HepG2 (cell line): ENCODE results near the gene CAMSAP1. TPM values are rescaled to one million over a fixed set of nuclear protein-coding genes. Genes with fewer than 3 reads are reported as not detected.
"Not testable (repeated sequence)": the region's sequence is repeated elsewhere in the genome, so short reads cannot be mapped to it uniquely, and the experiment has no call there.

Source experiments
- ATAC-seq: fragments of 200-7000 bp; cut with Tn5 transposase; 3 replicates; pipeline ENCODE4 v1.9.1; 2020; ENCODE audit warnings: mild to moderate bottlenecking, moderate library complexity
- BruUV-seq: library from RNA; stranded (reverse); fragments of 400-500 nt; replicated peaks from 2 replicates; lab custom pipeline; 2021; lab: Mats Ljungman, UMichigan
- CTCF ChIA-PET: fragments of 300-600 bp; formaldehyde crosslinking; extraction: SDS; loops from one replicate; lab custom pipeline; 2021; ENCODE audit warnings: low total read pairs, inconsistent platforms, low intra/inter-chr PET ratio; lab: Yijun Ruan, JAX
- POLR2A ChIA-PET: fragments of 350-600 bp; sonication (Branson Sonifier 250); formaldehyde crosslinking; loops from one replicate; lab custom pipeline; 2020; ENCODE audit warnings: antibody characterized with exemption, inconsistent platforms; lab: Yijun Ruan, JAX
- DNase-seq: peaks from one replicate; pipeline ENCODE4 v3.0.0-alpha.2; 2015; ENCODE audit warnings: low spot score
- FAIRE-seq: peaks from 3 replicates; lab custom pipeline; 2011; peaks lifted over from hg19 to GRCh38; lab: Jason Lieb, UNC
- H2AFZ ChIP-seq: one replicate; pipeline ENCODE4 v1.6.1; 2011; ENCODE audit warnings: low read length, inconsistent platforms
- H3K27ac ChIP-seq: fragments of 300-600 bp; 3 replicates; pipeline ENCODE4 v1.8.0; 2011; ENCODE audit warnings: mixed run types, mild to moderate bottlenecking, mixed read lengths, low read length, inconsistent platforms; ENCODE audit not compliant: insufficient read depth; ENCODE audit errors: extremely low read length
- H3K27me3 ChIP-seq, 2 experiments: fragments of 200-600 bp in 1 of 2; 2 replicates in 1 of 2; 3 replicates in 1 of 2; pipeline versions ENCODE4 v1.6.0 to v1.8.0; 2011; ENCODE audit warnings: low read length in 2 of 2, mild to moderate bottlenecking in 2 of 2, moderate library complexity in 2 of 2, inconsistent platforms in 1 of 2; ENCODE audit not compliant: insufficient read depth in 2 of 2, control insufficient read depth in 1 of 2
- H3K36me3 ChIP-seq, 2 experiments: fragments of 200-600 bp in 1 of 2; replicated peaks in 1 of 2; 2 replicates in 1 of 2; 3 replicates in 1 of 2; pipeline versions ENCODE4 v1.5.1 to v1.8.0; 2011; ENCODE audit warnings: low read length in 2 of 2, inconsistent platforms in 1 of 2; ENCODE audit not compliant: insufficient read depth in 2 of 2, control insufficient read depth in 1 of 2
- H3K4me1 ChIP-seq: 2 replicates; pipeline ENCODE4 v1.5.1; 2012; ENCODE audit warnings: low read length, inconsistent platforms; ENCODE audit not compliant: insufficient read depth
- H3K4me2 ChIP-seq: 2 replicates; pipeline ENCODE4 v1.6.0; 2011; ENCODE audit warnings: low read depth, low read length, inconsistent platforms
- H3K4me3 ChIP-seq, 3 experiments: fragments of 200-600 bp in 1 of 3; sonication (generic), shearing (Covaris generic) in 1 of 3; replicated peaks in 1 of 3; 2 replicates each; pipeline ENCODE4 v1.5.1; 2011 to 2016; ENCODE audit warnings: low read length in 3 of 3, inconsistent platforms in 2 of 3, low read depth in 2 of 3, mild to moderate bottlenecking in 2 of 3, control low read depth in 1 of 3, mixed read lengths in 1 of 3; ENCODE audit not compliant: insufficient read depth in 1 of 3
- H3K79me2 ChIP-seq: one replicate; pipeline ENCODE4 v1.6.1; 2011; ENCODE audit warnings: low read length, inconsistent platforms; ENCODE audit not compliant: insufficient read depth
- H3K9ac ChIP-seq: 2 replicates; pipeline ENCODE4 v1.6.0; 2011; ENCODE audit warnings: mild to moderate bottlenecking, low read depth, low read length, inconsistent platforms; ENCODE audit not compliant: insufficient read depth
- H3K9me3 ChIP-seq: 2 replicates; pipeline ENCODE4 v1.5.1; 2012; ENCODE audit warnings: mild to moderate bottlenecking, low read length
- H4K20me1 ChIP-seq: 2 replicates; pipeline ENCODE4 v1.6.0; 2011; ENCODE audit warnings: inconsistent platforms, mild to moderate bottlenecking, low read length, moderate library complexity; ENCODE audit not compliant: insufficient read depth
- FIP1L1 ChIP-seq: fragments of 200-400 bp; formaldehyde crosslinking; IDR thresholded peaks from 2 replicates; pipeline ENCODE4 v1.6.1; 2018; ENCODE audit warnings: low read depth, mild to moderate bottlenecking, low read length, moderate library complexity, borderline replicate concordance; ENCODE audit not compliant: insufficient read depth
- KLF11 ChIP-seq: IDR thresholded peaks from 2 replicates; pipeline ENCODE4 v1.6.1; 2016; ENCODE audit warnings: missing compliant biosample characterization
- MXD4 ChIP-seq: IDR thresholded peaks from 2 replicates; pipeline ENCODE4 v1.6.1; 2016; ENCODE audit warnings: mild to moderate bottlenecking, missing biosample characterization, missing genetic modification reagents
- NCOA2 ChIP-seq: sonication (generic); formaldehyde crosslinking; IDR thresholded peaks from 2 replicates; pipeline ENCODE4 v1.8.0; 2022; ENCODE audit warnings: inconsistent platforms
- RBM39 ChIP-seq: fragments of 200-400 bp; formaldehyde crosslinking; IDR thresholded peaks from one replicate; pipeline ENCODE4 v1.6.1; 2018; ENCODE audit warnings: antibody characterized with exemption, mild to moderate bottlenecking, low read depth, low read length; ENCODE audit not compliant: poor library complexity, severe bottlenecking
- SOX6 ChIP-seq, 2 experiments: fragments of 450-650 bp in 1 of 2; sonication (generic) in 1 of 2; formaldehyde crosslinking in 1 of 2; IDR thresholded peaks; 2 replicates each; pipeline versions ENCODE4 v1.4.0 to v1.6.1; 2017 to 2020; ENCODE audit warnings: antibody characterized with exemption in 1 of 2, mild to moderate bottlenecking in 1 of 2, missing genetic modification reagents in 1 of 2
- TMF1 ChIP-seq: sonication (generic); formaldehyde crosslinking; IDR thresholded peaks from 2 replicates; pipeline ENCODE4 v1.8.1; 2022; ENCODE audit warnings: low read depth, missing genetic modification reagents
- ZNF749 ChIP-seq: sonication (generic); formaldehyde crosslinking; IDR thresholded peaks from 2 replicates; pipeline ENCODE4 v1.8.0; 2022; ENCODE audit warnings: mild to moderate bottlenecking, missing genetic modification reagents, moderate library complexity, borderline replicate concordance
- WGBS: methylation state at CpG from one replicate; pipeline ENCODE4 v1.1.6; 2017; ENCODE audit warnings: low lambda C conversion rate; 5-methylcytosine and 5-hydroxymethylcytosine counted together
- in situ Hi-C: cut with HindIII; loops from 2 replicates; pipeline ENCODE4 v1.10.0; 2017; ENCODE audit warnings: low pct_unique_long_range_greater_than_20kb; ENCODE audit not compliant: extremely low pct_ligation_motif_present
- intact Hi-C: fragments of 100-400 bp; cut with micrococcal nuclease; formaldehyde crosslinking; loops from one replicate; pipeline ENCODE4 v1.10.0; 2022; ENCODE audit not compliant: unreplicated experiment
- polyA plus RNA-seq, 8 experiments: library from polyadenylated mRNA; depleted of rRNA in 3 of 8; stranded (reverse) in 7 of 8; unstranded in 1 of 8; fragments of >200 nt; fragmentation: Illumina TruSeq in 4 of 8; extraction: Trizol in 4 of 8; gene quantifications; 2 replicates each; pipeline versions ENCODE4 v1.2.1 to v1.2.3, GENCODE V29; 2011 to 2016; ENCODE audit warnings: low read depth in 4 of 8, missing spikeins in 1 of 8, mixed read lengths in 1 of 8; ENCODE audit not compliant: insufficient read depth in 1 of 8
- total RNA-seq, 5 experiments: library from RNA; depleted of rRNA; stranded (reverse); fragments of >200 nt; fragmentation: Illumina TruSeq; extraction: Trizol; gene quantifications; 2 replicates each; pipeline ENCODE4 v1.2.3, GENCODE V29; 2016; ENCODE audit warnings: low read depth in 1 of 5
- TF ChIP-seq, protein P1 (sequence below): sonication (generic); formaldehyde crosslinking; IDR thresholded peaks from 2 replicates; pipeline ENCODE4 v1.8.0; 2022; ENCODE audit warnings: low read depth, missing genetic modification reagents
- TF ChIP-seq, protein P2 (sequence below): sonication (generic); formaldehyde crosslinking; conservative IDR thresholded peaks from 2 replicates; pipeline ENCODE4 v1.4.0; 2020; ENCODE audit warnings: missing genetic modification reagents
- TF ChIP-seq, protein P3 (sequence below): sonication (generic); formaldehyde crosslinking; IDR thresholded peaks from 2 replicates; pipeline ENCODE4 v1.4.0; 2020; ENCODE audit warnings: missing genetic modification reagents, borderline replicate concordance
- TF ChIP-seq, protein P4 (sequence below): sonication (generic); formaldehyde crosslinking; IDR thresholded peaks from 2 replicates; pipeline ENCODE4 v1.8.1; 2023; ENCODE audit warnings: missing genetic modification reagents, inconsistent platforms, borderline replicate concordance

CAMSAP1 gene
- total and polyA plus RNA-seq, 2 of the 13 experiments (the other 11 are each of a cell fraction or from before 2014, with no cell fraction given) = 3.8 to 12.4 TPM

DNA sequence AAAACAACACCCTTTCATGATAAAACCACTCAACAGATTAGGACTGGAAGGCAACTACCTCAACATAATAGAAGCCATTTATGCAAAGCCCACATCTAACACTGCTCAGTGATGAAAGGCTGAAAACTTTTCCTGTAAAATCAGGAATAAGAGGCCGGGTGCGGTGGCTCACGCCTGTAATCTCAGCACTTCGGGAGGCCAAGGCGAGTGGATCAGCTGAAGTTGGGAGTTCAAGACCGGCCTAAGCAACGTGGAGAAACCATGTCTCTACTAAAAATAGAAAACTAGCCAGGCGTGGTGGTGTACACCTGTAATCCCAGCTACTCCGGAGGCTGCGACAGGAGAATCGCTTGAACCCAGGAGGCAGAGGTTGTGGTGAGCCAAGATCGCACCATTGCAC is 8.9 kb upstream of the CAMSAP1 start:
- WGBS = 97% methylated on average over 12 of the region's 12 CpGs
- H3K4me3 ChIP-seq, ATAC-seq, H3K79me2 ChIP-seq, H3K9ac ChIP-seq, H3K4me2 ChIP-seq, H3K4me1 ChIP-seq, H4K20me1 ChIP-seq, H2AFZ ChIP-seq, DNase-seq, intact Hi-C loops, POLR2A ChIA-PET, H3K27me3 ChIP-seq, in situ Hi-C loops, BruUV-seq, FAIRE-seq, H3K27ac ChIP-seq, CTCF ChIA-PET: not testable (repeated sequence)
- peaks cover 4 to 18% of the 10 kb centered on the region in 2 experiments for H3K36me3 ChIP-seq
- H3K9me3 ChIP-seq = peaks cover 32% of the 10 kb centered on the region

DNA sequence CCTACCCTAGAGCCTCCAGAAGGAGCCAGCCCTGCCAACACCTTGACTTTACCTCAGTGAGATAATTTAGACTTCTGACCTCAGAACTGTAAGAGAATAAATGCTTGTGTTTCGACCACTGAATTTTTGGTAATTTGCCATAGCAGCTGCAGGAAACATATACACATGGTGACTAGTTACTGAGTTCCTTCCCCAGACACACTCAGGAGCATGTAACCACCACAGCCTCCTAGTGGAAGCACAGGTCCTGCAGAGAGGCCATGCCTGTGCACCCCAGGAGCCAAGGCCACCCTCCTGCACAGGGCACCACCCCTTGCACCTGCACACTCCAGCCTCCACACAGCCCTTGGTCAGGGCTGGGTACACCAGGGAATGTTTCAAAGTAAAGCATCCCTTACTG is 7.6 kb upstream of the CAMSAP1 start:
- Histone ChIP-seq H4K20me1 (no peaks in the 10 kb centered on the region), H3K27ac (no peak overlapping the region), H3K4me3 (no peak overlapping the region), H3K36me3 (peaks cover 5 to 27% of the 10 kb centered on the region in 2 experiments), H3K79me2 (peaks cover 3% of the 10 kb centered on the region), H3K4me1 (peaks cover 7% of the 10 kb centered on the region), H2AFZ (no peak overlapping the region), H3K27me3 (no peaks in the 10 kb centered on the region), H3K9ac (no peak overlapping the region), H3K4me2 (no peak overlapping the region), H3K9me3 (peaks cover 32% of the 10 kb centered on the region)
- in situ Hi-C loops = no loop called here
- POLR2A ChIA-PET = no interaction called here
- WGBS = 100% methylated on average over 1 of the region's 1 CpG
- ATAC-seq (peak; percentile 62), DNase-seq (no peak), FAIRE-seq (no peak)
- CTCF ChIA-PET = no interaction called here
- intact Hi-C loops = no loop called here
- BruUV-seq = no TSS peak
- no peak for TF ChIP-seq NCOA2 (CRISPR knock-in tag)
- TF ChIP-seq, protein P1, sequence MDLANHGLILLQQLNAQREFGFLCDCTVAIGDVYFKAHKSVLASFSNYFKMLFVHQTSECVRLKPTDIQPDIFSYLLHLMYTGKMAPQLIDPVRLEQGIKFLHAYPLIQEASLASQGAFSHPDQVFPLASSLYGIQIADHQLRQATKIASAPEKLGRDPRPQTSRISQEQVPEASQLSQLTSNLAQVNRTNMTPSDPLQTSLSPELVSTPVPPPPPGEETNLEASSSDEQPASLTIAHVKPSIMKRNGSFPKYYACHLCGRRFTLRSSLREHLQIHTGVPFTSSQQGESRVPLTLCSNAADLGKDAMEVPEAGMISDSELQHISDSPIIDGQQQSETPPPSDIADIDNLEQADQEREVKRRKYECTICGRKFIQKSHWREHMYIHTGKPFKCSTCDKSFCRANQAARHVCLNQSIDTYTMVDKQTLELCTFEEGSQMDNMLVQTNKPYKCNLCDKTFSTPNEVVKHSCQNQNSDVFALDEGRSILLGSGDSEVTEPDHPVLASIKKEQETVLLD (CRISPR knock-in tag) = no peak
- TF ChIP-seq KLF11 (CRISPR knock-in tag) = no peak
- TF ChIP-seq FIP1L1 = no peak
- no peak for TF ChIP-seq SOX6 (IDR thresholded peaks at IDR 0.05)
- no peak for TF ChIP-seq SOX6 (CRISPR knock-in tag; IDR thresholded peaks at IDR 0.05)
- TF ChIP-seq, protein P2, sequence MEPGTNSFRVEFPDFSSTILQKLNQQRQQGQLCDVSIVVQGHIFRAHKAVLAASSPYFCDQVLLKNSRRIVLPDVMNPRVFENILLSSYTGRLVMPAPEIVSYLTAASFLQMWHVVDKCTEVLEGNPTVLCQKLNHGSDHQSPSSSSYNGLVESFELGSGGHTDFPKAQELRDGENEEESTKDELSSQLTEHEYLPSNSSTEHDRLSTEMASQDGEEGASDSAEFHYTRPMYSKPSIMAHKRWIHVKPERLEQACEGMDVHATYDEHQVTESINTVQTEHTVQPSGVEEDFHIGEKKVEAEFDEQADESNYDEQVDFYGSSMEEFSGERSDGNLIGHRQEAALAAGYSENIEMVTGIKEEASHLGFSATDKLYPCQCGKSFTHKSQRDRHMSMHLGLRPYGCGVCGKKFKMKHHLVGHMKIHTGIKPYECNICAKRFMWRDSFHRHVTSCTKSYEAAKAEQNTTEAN (CRISPR knock-in tag) = no peak
- TF ChIP-seq, protein P3, sequence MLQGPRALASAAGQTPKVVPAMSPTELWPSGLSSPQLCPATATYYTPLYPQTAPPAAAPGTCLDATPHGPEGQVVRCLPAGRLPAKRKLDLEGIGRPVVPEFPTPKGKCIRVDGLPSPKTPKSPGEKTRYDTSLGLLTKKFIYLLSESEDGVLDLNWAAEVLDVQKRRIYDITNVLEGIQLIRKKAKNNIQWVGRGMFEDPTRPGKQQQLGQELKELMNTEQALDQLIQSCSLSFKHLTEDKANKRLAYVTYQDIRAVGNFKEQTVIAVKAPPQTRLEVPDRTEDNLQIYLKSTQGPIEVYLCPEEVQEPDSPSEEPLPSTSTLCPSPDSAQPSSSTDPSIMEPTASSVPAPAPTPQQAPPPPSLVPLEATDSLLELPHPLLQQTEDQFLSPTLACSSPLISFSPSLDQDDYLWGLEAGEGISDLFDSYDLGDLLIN = no peak
- no peak for TF ChIP-seq MXD4 (CRISPR knock-in tag)
- no peak for TF ChIP-seq ZNF749 (CRISPR knock-in tag)
- no peak for TF ChIP-seq TMF1 (CRISPR knock-in tag)
- no peak for TF ChIP-seq RBM39
- TF ChIP-seq, protein P4, sequence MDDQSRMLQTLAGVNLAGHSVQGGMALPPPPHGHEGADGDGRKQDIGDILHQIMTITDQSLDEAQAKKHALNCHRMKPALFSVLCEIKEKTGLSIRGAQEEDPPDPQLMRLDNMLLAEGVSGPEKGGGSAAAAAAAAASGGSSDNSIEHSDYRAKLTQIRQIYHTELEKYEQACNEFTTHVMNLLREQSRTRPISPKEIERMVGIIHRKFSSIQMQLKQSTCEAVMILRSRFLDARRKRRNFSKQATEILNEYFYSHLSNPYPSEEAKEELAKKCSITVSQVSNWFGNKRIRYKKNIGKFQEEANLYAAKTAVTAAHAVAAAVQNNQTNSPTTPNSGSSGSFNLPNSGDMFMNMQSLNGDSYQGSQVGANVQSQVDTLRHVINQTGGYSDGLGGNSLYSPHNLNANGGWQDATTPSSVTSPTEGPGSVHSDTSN (CRISPR knock-in tag) = no peak
